ENCODE data around the gene VEZT. TPM values are rescaled to one million over a fixed set of nuclear protein-coding genes. Genes with fewer than 3 reads are reported as not detected.

The VEZT gene
- total RNA-seq, 1 experiment from 2014 or later, result 46.4 TPM

GRCh38 chr12:95200128-95200894, 17.3 kb upstream of the VEZT start:
- Histone ChIP-seq H3K9me3 (ENCODE audit: control insufficient read depth in 1 of 2, insufficient read depth in 1 of 2, low read depth in 1 of 2, low read length in 2 of 2) (no peaks in the 10 kb centered on the region), H3K4me1 (ENCODE audit: control insufficient read depth in 1 of 2, insufficient read depth in 2 of 2, low read length in 2 of 2) (peaks cover 49 to 60% of the 10 kb centered on the region in 2 experiments), H3K79me2 (ENCODE audit: insufficient read depth, low read length) (peaks cover 57% of the 10 kb centered on the region), H4K20me1 (ENCODE audit: insufficient read depth) (no peaks in the 10 kb centered on the region), H3K4me3 (replicated peaks in 1 of 2; ENCODE audit: low read depth in 1 of 2, low read length in 2 of 2) (peak overlapping the region; percentile 2 to 29; a peak in 3 of 4 replicates), H3K27me3 (ENCODE audit: insufficient read depth, low read length) (no peaks in the 10 kb centered on the region), H2AFZ (ENCODE audit: low read depth, low read length, poor library complexity, severe bottlenecking) (no peak overlapping the region), H3K36me3 (ENCODE audit: control insufficient read depth in 1 of 2, insufficient read depth in 2 of 2, low read length in 2 of 2) (no peaks in the 10 kb centered on the region; a peak in 1 of 4 replicates), H3K9me2 (ENCODE audit: insufficient read depth) (no peaks in the 10 kb centered on the region), H3K27ac (ENCODE audit: low read depth, low read length) (peak overlapping the region; percentile 63; the same call in 1 of the 2 replicates), H3K9ac (ENCODE audit: low read length) (peak overlapping the region; percentile 54), H3K4me2 (ENCODE audit: low read length) (peak overlapping the region; percentile 78)
- ATAC-seq (no peak), DNase-seq (ENCODE audit: low read depth, low spot score) (no peak)
- ChIA-PET CTCF (interaction anchor here (1.1 kb wide), 1 partner anchor 13 kb away, joined by 4 read pairs; no protein-coding TSS in a partner anchor), POLR2A (interaction anchor here (0.6 kb wide), 1 partner anchor 252 kb away, joined by 3 read pairs; no protein-coding TSS in a partner anchor), RAD21 (ENCODE audit: low non-redundant PET in 1 of 2, low total read pairs in 2 of 2, uncharacterized antibody in 2 of 2, unreplicated experiment in 2 of 2) (no interaction called here)
- TF ChIP-seq ZNF274 (IDR thresholded peaks at IDR 0.05; ENCODE audit: low read depth, low read length) (no peak), YY1 (IDR thresholded peaks at IDR 0.05; ENCODE audit: extremely low read depth, insufficient replicate concordance, low read depth, low read length) (no peak), SRF (IDR thresholded peaks at IDR 0.05; ENCODE audit: low read depth) (no peak), ZFX (IDR thresholded peaks at IDR 0.05) (no peak), TCF7L2 (IDR thresholded peaks at IDR 0.05; ENCODE audit: borderline replicate concordance, extremely low read depth, insufficient read depth, insufficient read length) (no peak), JUND (IDR thresholded peaks at IDR 0.05) (no peak), CBX3 (IDR thresholded peaks at IDR 0.05; ENCODE audit: low read depth) (no peak), RAD21 (IDR thresholded peaks at IDR 0.05; ENCODE audit: low read depth) (no peak), ATF3 (IDR thresholded peaks at IDR 0.05) (no peak), SP1 (IDR thresholded peaks at IDR 0.05; ENCODE audit: low read depth) (no peak), EZH2 (IDR thresholded peaks at IDR 0.05) (no peak), EGR1 (IDR thresholded peaks at IDR 0.05; ENCODE audit: low read depth) (no peak), POLR2AphosphoS5 (IDR thresholded peaks at IDR 0.05; ENCODE audit: low read depth, low read length) (no peak), FOSL1 (IDR thresholded peaks at IDR 0.05; ENCODE audit: low read depth) (no peak), CTCF (IDR thresholded peaks at IDR 0.05 in 2 of 3, conservative IDR thresholded peaks at IDR 0.05 in 1 of 3; ENCODE audit: borderline replicate concordance in 1 of 3, insufficient read depth in 1 of 3, low read depth in 2 of 3, low read length in 2 of 3) (no peak)
- TF ChIP-seq, protein P1, sequence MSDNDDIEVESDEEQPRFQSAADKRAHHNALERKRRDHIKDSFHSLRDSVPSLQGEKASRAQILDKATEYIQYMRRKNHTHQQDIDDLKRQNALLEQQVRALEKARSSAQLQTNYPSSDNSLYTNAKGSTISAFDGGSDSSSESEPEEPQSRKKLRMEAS (IDR thresholded peaks at IDR 0.05), result no peak
- TF ChIP-seq, protein P2, sequence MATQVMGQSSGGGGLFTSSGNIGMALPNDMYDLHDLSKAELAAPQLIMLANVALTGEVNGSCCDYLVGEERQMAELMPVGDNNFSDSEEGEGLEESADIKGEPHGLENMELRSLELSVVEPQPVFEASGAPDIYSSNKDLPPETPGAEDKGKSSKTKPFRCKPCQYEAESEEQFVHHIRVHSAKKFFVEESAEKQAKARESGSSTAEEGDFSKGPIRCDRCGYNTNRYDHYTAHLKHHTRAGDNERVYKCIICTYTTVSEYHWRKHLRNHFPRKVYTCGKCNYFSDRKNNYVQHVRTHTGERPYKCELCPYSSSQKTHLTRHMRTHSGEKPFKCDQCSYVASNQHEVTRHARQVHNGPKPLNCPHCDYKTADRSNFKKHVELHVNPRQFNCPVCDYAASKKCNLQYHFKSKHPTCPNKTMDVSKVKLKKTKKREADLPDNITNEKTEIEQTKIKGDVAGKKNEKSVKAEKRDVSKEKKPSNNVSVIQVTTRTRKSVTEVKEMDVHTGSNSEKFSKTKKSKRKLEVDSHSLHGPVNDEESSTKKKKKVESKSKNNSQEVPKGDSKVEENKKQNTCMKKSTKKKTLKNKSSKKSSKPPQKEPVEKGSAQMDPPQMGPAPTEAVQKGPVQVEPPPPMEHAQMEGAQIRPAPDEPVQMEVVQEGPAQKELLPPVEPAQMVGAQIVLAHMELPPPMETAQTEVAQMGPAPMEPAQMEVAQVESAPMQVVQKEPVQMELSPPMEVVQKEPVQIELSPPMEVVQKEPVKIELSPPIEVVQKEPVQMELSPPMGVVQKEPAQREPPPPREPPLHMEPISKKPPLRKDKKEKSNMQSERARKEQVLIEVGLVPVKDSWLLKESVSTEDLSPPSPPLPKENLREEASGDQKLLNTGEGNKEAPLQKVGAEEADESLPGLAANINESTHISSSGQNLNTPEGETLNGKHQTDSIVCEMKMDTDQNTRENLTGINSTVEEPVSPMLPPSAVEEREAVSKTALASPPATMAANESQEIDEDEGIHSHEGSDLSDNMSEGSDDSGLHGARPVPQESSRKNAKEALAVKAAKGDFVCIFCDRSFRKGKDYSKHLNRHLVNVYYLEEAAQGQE (IDR thresholded peaks at IDR 0.05; ENCODE audit: low read depth), result no peak
- TF ChIP-seq, protein P3, sequence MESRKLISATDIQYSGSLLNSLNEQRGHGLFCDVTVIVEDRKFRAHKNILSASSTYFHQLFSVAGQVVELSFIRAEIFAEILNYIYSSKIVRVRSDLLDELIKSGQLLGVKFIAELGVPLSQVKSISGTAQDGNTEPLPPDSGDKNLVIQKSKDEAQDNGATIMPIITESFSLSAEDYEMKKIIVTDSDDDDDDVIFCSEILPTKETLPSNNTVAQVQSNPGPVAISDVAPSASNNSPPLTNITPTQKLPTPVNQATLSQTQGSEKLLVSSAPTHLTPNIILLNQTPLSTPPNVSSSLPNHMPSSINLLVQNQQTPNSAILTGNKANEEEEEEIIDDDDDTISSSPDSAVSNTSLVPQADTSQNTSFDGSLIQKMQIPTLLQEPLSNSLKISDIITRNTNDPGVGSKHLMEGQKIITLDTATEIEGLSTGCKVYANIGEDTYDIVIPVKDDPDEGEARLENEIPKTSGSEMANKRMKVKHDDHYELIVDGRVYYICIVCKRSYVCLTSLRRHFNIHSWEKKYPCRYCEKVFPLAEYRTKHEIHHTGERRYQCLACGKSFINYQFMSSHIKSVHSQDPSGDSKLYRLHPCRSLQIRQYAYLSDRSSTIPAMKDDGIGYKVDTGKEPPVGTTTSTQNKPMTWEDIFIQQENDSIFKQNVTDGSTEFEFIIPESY (IDR thresholded peaks at IDR 0.05; ENCODE audit: extremely low read depth, insufficient replicate concordance, low read length), result no peak
- intact Hi-C loops (cut with micrococcal nuclease), result loop anchor here (5.0 kb wide), 1 partner anchor 83 kb away; no protein-coding TSS in a partner anchor
- no TSS peak for BruUV-seq (replicated peaks)

Data from HCT116 (cell line).